ENCODE measurements around the gene SLC29A3.

- no peak for TF ChIP-seq GATA2 (IDR thresholded peaks at IDR 0.05; ENCODE audit: low read depth, low read length)
- TF ChIP-seq GATA3 (IDR thresholded peaks at IDR 0.05; ENCODE audit: low read depth, low read length): no peak
These were observed 89.6 kb downstream of the SLC29A3 start for GRCh38 chr10:71408436-71409225.
